ENCODE results near the gene ILF3. TPM values are rescaled to one million over a fixed set of nuclear protein-coding genes. Genes with fewer than 3 reads are reported as not detected.

Gene ILF3
- total and polyA plus RNA-seq, 7 donors: 25.7 to 146 (median 86.1) TPM

- Histone ChIP-seq H3K27me3 (no peaks in the 10 kb centered on the region), H3K9me3 (no peaks in the 10 kb centered on the region), H3K36me3 (peaks cover 63 to 100% (median 92%) of the 10 kb centered on the region in 4 donors), H3K4me3 (no peak overlapping the region), H3K4me1 (no peaks in the 10 kb centered on the region), H3K27ac (no peak overlapping the region)
- WGBS, 2 donors: 93% methylated on average over 15 of the region's 15 CpGs
- intact Hi-C loops (cut with DNase I): no loop called here
- no peak for DNase-seq
- TF ChIP-seq POLR2AphosphoS5 (IDR thresholded peaks at IDR 0.05) (no peak), POLR2A (IDR thresholded peaks at IDR 0.05) (no peak), EP300 (IDR thresholded peaks at IDR 0.05) (no peak), CTCF (IDR thresholded peaks at IDR 0.05) (no peak)
Observed at GRCh38 chr19:10682397-10683063, 28.4 kb downstream of the ILF3 start.

GRCh38 chr19:10683064-10683426 lies 28.9 kb downstream of the ILF3 start:
- Histone ChIP-seq H3K4me1 (no peaks in the 10 kb centered on the region), H3K4me3 (no peak overlapping the region), H3K9me3 (no peaks in the 10 kb centered on the region), H3K36me3 (peaks cover 66 to 100% (median 91%) of the 10 kb centered on the region in 4 donors), H3K27me3 (no peaks in the 10 kb centered on the region), H3K27ac (no peak overlapping the region)
- WGBS, 2 donors: 94 to 95% methylated on average over 15 of the region's 15 CpGs
- intact Hi-C loops (cut with DNase I): no loop called here
- TF ChIP-seq POLR2A (IDR thresholded peaks at IDR 0.05) (no peak), CTCF (IDR thresholded peaks at IDR 0.05) (no peak), POLR2AphosphoS5 (IDR thresholded peaks at IDR 0.05) (no peak), EP300 (IDR thresholded peaks at IDR 0.05) (no peak)
- no peak for DNase-seq

DNA sequence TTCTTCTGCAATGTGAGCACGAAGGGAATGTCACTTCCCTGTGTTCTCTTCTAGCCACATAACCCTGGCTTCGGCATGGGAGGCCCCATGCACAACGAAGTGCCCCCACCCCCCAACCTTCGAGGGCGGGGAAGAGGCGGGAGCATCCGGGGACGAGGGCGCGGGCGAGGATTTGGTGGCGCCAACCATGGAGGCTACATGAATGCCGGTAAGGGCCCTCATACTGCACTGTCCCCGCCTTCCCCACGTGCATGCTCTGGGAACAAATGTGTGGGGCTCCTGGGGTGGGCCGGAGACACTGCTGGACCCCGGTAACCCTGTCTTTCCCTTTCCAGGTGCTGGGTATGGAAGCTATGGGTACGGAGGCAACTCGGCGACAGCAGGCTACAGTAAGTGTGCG lies 29.4 kb downstream of the ILF3 start:
- WGBS, 2 donors: 84 to 89% methylated on average over 21 of the region's 21 CpGs
- TF ChIP-seq EP300 (IDR thresholded peaks at IDR 0.05) (no peak), CTCF (IDR thresholded peaks at IDR 0.05) (no peak), POLR2A (IDR thresholded peaks at IDR 0.05) (no peak), POLR2AphosphoS5 (IDR thresholded peaks at IDR 0.05) (no peak)
- H3K27me3 ChIP-seq: no peaks in the 10 kb centered on the region
- no peak overlapping the region for H3K4me3 ChIP-seq
- H3K27ac ChIP-seq: no peak overlapping the region
- H3K9me3 ChIP-seq: no peaks in the 10 kb centered on the region
- DNase-seq: no peak
- intact Hi-C loops (cut with DNase I): no loop called here
- peaks cover 63 to 100% (median 92%) of the 10 kb centered on the region in 4 donors for H3K36me3 ChIP-seq
- H3K4me1 ChIP-seq: no peaks in the 10 kb centered on the region

GRCh38 chr19:10685210-10685609 lies 31.1 kb downstream of the ILF3 start:
- Histone ChIP-seq H3K27ac (no peak overlapping the region), H3K27me3 (no peaks in the 10 kb centered on the region), H3K9me3 (no peaks in the 10 kb centered on the region), H3K36me3 (peaks cover 59 to 100% (median 87%) of the 10 kb centered on the region in 4 donors), H3K4me3 (no peak overlapping the region), H3K4me1 (no peaks in the 10 kb centered on the region)
- intact Hi-C loops (cut with DNase I): no loop called here
- 88 to 89% methylated on average over 5 of the region's 5 CpGs for WGBS, 2 donors
- TF ChIP-seq POLR2A (IDR thresholded peaks at IDR 0.05) (no peak), EP300 (IDR thresholded peaks at IDR 0.05) (no peak), POLR2AphosphoS5 (IDR thresholded peaks at IDR 0.05) (no peak), CTCF (IDR thresholded peaks at IDR 0.05) (no peak)
- no peak for DNase-seq

DNA sequence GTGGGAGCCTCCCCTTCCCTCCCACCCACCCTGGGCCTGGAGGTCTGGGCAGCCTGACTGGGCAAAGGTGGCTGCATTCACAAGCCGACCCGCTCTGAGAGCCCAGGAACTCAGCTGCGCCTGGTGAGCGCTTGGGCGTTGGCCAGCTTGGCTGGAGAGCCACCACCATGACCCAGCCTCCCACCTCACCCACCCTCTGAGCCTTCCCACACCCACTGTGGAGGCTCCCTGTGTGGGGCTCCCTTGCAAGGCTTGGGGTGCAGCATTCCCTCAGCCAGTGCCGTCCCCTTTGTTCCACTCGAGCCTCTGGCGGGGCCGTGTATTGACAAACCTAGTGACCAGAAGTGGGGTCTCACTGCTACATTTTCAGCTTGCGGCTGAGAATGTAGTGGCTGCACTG lies 32.0 kb downstream of the ILF3 start:
- WGBS, 2 donors: 89% methylated on average over 10 of the region's 10 CpGs
- no peak overlapping the region for H3K27ac ChIP-seq
- no peak overlapping the region for H3K4me3 ChIP-seq
- H3K9me3 ChIP-seq: no peaks in the 10 kb centered on the region
- intact Hi-C loops (cut with DNase I): no loop called here
- DNase-seq: no peak
- H3K27me3 ChIP-seq: no peaks in the 10 kb centered on the region
- TF ChIP-seq POLR2AphosphoS5 (IDR thresholded peaks at IDR 0.05): no peak
- TF ChIP-seq CTCF (IDR thresholded peaks at IDR 0.05): no peak
- no peak for TF ChIP-seq EP300 (IDR thresholded peaks at IDR 0.05)
- no peak for TF ChIP-seq POLR2A (IDR thresholded peaks at IDR 0.05)
- H3K36me3 ChIP-seq: peaks cover 53 to 100% (median 79%) of the 10 kb centered on the region in 4 donors
- H3K4me1 ChIP-seq: no peaks in the 10 kb centered on the region
